Bronchus fibroblast of lung (primary cell): ENCODE results near the gene EHMT1. TPM values are rescaled to one million over a fixed set of nuclear protein-coding genes. Genes with fewer than 3 reads are reported as not detected.

Experiments used
- total RNA-seq: library from RNA; depleted of rRNA; stranded (reverse); fragments of >200 nt; gene quantifications from 2 replicates; pipeline ENCODE4 v1.2.3, GENCODE V29; 2015

The EHMT1 gene
- total RNA-seq = 47.4 and 55.1 TPM in 2 replicates

GRCh38 chr9:137618105-137619067, at the start of gene EHMT1:
TSS of gene EHMT1 (plus strand) at chr9:137619005. CDS start at chr9:137619029, 24 bp downstream.

GRCh38 chr9:137578518-137579258, 40.1 kb upstream of the EHMT1 start, which contains the start of gene DPH7:
TSS of gene DPH7 (minus strand) at chr9:137578925. CDS start at chr9:137578777, 148 bp downstream.

GRCh38 chr9:137590469-137591383, 28.1 kb upstream of the EHMT1 start, which contains the start of gene ZMYND19:
TSS of gene ZMYND19 (minus strand) at chr9:137590512. CDS start at chr9:137590263, 249 bp downstream.

DNA sequence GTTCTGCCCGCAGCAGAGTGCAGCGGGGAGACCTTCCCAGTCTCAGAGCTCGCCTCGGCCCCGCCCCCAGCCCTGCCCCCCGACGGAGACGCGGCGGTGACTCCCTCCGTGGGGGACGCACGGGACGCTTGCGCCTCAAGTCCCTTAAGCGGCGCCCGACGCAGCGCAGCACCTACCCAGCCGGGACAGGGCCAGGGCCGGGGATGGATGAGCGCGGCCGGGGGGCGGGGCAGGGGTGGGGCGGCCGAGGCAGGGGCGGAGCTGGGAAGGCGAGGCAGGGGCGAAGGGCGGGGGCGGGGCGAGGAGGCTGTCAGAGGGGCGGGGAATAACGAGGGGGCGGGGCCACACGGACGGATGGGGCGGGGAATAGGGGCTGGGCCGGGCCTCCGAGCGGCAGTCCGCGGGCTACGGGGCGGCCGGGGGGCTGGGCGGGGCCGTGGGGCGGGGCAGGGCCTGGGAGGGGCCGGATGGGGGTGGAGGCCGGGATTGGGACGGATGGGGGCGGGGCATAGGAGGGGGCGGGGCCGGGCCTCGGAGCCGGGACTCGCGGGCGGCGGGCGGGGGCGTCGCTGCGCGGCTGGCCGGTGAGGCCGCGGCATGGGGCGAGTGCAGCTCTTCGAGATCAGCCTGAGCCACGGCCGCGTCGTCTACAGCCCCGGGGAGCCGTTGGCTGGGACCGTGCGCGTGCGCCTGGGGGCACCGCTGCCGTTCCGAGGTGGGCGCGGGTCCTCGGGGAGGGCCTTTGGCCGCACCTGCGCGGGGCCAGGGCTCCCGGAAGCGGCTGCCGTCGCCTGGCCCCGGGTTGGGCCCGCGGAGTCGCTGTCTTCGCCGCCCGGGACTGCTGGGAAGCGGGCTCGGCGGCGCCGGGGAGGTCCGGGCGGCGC, 13.4 kb upstream of the EHMT1 start, which contains the start of gene ARRDC1:
TSS of gene ARRDC1 (plus strand) at position 566 of the 884 bp plus-strand sequence. CDS start at position 598, 32 bp downstream.

GRCh38 chr9:137877506-137878122, 258.8 kb downstream of the EHMT1 start, which contains the start of gene CACNA1B:
TSS of gene CACNA1B (plus strand) at chr9:137877782. CDS start at chr9:137877934, 152 bp downstream.

Other genes with a start within 250 kb of the EHMT1 start
- gene EXD3, start 195.8 kb upstream of the EHMT1 start, total RNA-seq = 10.9 and 11.1 TPM in 2 replicates
- gene NOXA1, start 195.6 kb upstream of the EHMT1 start, total RNA-seq = 0.15 and 0.17 TPM in 2 replicates
- not detected in 2 replicates for gene ENTPD8, start 177.6 kb upstream of the EHMT1 start, total RNA-seq
- gene NSMF, start 159.7 kb upstream of the EHMT1 start, total RNA-seq = 33.1 and 36.1 TPM in 2 replicates
- gene PNPLA7, start 68.6 kb upstream of the EHMT1 start, total RNA-seq = under 0.01 and 0.50 TPM in 2 replicates
- 87.4 and 91.1 TPM in 2 replicates for gene MRPL41, start 67.1 kb upstream of the EHMT1 start, total RNA-seq
- 25.9 and 27.7 TPM in 2 replicates for gene DPH7, start 40.1 kb upstream of the EHMT1 start, total RNA-seq
- 22.6 and 24.7 TPM in 2 replicates for gene ZMYND19, start 28.5 kb upstream of the EHMT1 start, total RNA-seq
- gene ARRDC1, start 13.3 kb upstream of the EHMT1 start, total RNA-seq = 20.7 and 21.9 TPM in 2 replicates